MV-4-11 (cell line): ENCODE measurements around the gene KRTAP23-1.
A peak's percentile ranks its signal among the peaks of the same experiment; 100 is the strongest.

Source experiments
- DNase-seq: peaks from one replicate; lab custom pipeline; 2025; lab: John Stamatoyannopoulos, UW

Gene KRTAP23-1, protein sequence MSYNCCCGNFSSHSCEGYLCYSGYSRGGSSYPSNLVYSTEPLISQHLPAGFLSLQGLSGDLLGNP

DNA sequence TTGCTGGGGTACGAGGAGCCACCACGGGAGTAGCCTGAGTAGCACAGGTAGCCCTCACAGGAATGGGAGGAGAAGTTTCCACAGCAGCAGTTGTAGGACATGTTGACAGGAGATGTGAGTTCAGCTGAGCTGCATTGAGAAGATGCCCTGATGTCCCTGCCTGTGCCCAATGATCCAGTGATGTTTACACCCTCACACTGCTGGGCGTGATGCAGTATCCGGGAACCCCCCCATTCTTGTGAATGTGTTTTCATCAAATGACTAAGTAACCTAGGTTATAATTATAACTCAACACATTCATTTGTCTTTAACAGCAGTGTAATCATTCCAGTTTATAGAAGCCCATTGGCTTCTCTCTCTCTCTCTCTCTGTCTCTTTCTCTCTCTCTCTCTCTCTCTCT is at the start of gene KRTAP23-1:
Gene KRTAP23-1 (minus strand): TSS at position 101 of the 400 bp plus-strand sequence. CDS start 0 bp downstream, at position 101.
- no peak for DNase-seq

DNA sequence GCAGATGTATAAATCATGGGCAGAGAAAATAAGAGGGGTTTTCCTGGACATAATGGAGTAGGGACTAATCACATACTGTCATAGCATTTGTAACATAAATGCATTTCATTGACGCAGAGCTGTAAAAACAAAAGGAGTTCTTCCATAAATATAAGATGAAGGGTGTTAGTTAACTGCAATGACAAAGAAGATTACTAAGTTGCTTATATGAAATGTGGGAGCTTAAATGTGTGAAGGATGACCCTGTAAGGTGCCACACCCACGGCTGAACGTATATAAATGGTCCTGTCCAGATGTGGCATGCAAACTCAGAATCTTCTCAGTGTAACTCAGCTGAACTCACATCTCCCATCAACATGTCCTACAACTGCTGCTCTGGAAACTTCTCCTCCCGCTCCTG is 47.3 kb upstream of the KRTAP23-1 start, which contains the start of gene KRTAP13-1:
Gene KRTAP13-1 (plus strand): TSS at position 301 of the 400 bp plus-strand sequence. CDS start 56 bp downstream, at position 357.
- DNase-seq = no peak

DNA sequence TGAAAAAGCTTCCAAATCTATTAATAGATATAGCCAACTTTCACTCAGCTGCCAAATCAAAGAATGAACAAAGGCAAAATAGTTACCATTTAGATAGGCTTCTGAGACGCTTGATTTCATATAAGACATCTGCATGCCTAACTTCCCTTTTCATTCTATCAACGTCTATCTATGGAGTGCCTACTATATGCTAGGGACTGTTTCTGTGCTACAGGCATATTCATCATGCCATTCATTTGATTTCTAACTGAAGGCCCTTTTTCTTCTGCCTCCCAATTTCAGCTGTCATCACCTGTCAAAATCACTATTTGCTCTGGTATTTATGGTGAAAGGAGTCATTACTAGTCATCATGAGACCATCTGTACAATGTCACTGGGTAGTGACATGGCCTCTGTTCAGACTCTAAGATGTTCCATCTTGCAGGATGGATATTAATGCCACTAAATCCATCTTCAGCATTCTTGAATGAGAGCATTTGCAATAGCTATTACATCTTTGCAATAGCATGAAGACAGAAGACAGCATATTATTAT is 43.2 kb upstream of the KRTAP23-1 start:
- no peak for DNase-seq

DNA sequence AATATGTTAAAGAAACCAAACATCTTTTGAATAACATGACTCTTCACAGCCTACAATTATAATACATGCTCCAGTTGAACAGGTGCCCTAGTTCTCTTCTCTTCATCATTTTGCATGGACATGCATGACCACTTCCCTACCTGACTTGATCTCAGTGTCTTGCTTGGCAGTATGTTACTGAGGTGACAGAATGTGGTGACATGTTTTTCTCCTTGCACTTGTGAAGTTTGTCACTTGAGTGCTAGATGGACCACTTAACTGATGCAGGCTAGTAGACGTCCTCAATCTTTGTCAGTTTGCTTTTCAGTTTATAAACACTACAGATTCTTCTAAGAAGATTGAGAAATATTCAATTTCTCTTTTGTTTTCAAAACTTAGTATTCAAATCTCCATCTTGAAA is 33.8 kb upstream of the KRTAP23-1 start:
- DNase-seq = no peak

DNA sequence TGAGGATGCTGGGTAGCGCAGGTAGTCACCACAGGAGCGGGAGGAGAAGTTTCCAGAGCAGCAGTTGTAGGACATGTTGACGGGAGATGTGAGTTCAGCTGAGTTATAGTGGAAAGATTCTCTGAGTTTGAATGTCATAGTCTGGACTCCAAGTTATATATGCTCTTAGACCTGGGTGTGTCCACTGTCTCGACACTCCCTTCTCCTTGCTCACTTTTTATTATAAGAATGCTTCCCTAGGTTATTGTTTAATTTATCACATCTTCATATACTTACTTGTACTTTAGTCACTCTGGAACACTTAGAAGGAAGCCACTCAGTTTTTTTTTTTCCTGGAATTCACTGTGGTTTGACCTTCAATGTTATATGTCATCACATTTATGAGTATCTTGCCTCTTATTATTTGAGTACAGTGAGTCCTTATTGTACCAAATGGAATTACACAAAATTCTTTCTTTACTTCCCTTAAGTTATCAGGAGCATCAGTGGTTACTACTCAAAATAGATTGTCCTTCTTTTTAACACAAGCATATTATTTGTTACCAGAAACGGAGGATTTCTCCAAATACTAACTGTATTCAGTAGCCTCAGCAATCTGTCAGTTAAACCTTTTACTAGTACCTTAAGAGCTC is 23.8 kb upstream of the KRTAP23-1 start, which contains the start of gene KRTAP13-2:
Gene KRTAP13-2 (minus strand): TSS at position 133 of the 632 bp plus-strand sequence. CDS start 58 bp downstream, at position 75.
- no peak for DNase-seq

DNA sequence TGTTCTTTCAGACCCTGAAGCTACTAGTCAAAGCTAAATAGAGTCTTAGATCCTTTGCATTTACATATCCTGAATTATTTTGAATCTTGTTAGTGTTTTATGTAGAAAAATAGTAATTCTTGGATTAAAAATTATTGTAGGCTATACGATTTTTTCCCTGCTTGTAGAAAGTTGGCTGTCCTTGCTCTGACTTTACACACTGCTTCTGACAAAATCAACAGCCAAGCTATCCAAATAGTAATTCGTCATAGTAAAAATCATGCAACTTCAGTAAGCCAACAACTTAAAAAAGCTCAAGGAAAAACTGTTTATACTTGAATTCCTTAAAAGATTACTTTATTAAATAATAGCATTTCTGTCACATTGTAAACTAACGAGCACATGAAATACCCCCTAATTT is 7.5 kb upstream of the KRTAP23-1 start:
- DNase-seq = no peak

DNA sequence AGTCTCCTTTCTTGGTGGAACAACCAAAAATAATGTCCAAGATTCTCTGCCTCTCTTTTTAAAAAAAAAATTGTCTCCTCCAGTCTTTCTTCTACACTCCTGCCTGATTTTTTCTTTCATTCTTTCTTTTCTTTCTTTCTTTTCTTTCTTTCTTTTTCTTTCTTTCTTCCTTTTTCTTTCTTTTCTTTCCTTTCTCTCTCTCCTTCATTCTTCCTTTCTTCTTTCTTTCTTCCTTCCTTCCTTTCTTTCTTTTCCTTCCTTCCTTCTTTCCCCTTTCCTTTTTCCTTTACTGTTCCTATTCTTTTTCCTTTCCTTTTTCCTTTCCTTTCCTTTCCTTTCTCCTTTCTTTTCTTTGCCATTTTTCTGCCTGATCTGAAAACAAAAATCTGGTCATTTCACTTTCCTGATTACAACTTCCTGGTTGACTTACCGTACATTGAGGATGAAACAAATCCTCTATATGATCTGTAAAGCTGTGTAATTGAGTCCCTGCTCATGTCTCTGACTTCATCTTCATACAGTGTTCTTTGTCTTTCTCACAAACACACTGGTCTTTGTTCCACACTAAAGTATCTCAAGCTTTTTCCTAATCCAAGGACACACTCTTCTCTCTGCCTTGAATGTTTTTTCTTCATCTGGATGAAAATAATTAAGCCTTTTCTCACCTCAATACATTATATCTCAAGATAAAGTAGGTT is 6.1 kb upstream of the KRTAP23-1 start:
- DNase-seq = no peak

DNA sequence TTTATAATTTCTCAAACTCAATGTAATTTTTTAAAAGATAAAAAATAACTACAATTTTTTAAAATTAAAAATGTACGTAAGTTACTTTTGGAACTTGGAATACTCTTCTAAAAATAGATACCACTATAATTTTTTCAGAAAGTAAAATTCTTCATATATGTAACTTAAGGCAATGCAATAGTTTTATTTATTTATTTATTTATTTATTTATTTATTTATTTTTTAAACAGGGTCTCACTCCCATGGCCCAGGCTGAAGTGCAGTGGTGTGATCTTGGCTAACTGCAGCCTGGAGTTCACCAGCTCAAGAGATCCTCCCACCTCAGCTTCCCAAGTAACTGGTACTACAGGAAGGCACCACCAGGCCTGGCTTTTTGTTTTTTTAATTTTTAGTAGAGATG is 3.1 kb upstream of the KRTAP23-1 start:
- no peak for DNase-seq

DNA sequence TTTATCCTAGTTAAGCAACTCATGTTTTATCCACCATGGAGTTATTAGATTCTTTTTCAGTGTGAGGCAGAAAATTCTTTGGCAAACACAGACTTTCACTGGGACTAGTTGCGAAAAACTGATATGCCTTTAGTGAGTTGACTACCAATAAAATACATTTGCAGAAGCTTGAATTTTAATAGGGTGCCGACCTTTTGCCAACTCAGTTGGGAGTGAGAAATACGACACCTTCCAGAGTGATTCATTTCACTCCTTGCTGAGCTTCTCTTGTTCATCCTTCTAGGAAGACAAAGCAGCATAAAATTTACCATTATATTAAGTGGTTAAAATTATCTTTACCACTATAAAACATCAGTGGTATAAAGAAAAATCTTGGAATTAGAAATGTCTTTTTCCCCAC is 1.2 kb upstream of the KRTAP23-1 start:
- no peak for DNase-seq

DNA sequence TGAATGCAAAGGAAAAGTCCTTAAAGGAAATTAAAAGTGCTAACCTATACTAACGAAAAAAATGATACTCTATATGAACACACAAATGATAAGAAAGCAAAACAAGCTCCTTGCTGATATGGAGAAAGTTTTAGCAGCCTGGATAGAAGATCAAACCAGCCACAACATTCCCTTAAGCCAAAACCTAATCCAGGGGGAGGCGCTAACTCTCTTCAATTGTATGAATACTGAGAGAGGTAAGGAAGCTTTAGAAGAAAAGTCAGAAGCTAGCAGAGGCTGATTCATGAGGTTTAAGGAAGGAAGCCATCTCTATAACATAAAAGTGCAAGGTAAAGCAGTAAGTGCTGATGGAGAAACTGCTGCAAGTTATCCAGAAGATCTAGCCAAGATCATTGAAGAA is 3.4 kb downstream of the KRTAP23-1 start:
- no peak for DNase-seq

DNA sequence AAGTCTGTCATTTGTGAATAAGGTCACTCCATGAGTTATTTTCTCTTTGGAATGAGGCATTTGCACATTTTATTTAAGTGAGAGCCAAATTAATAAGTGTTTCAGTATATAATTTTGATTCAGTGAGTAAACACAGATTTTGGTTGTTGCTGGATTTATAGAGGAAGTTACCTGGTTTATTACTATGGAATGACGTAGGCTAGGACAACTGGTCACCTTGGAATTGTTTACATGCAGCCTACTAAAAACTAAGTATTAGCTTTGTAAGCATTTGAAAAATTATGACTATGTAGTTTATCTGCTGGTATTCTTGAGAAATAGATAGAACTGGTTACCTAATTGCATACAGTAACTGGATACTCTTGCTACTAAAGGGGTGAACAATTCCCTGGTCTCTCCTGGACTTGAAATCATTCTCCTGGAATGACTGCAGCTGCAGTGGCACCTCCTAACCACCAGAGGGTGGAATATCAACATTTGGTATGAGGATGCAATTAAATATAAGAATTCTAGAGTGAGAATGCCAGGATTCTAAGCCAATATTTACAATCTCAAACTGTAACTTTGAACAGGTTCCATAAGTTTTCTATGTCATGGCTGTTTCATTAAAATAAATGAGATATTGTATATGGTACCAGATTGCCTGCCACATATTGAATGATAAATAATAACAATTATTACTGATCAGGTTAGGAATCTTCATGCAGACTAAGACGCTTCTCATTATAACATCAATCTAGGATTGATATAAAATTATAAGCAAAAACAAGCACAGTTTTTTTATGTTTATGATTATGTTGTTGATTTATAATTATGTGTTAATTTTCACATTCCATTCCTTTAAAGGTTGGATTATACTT is 7.5 kb downstream of the KRTAP23-1 start:
- DNase-seq = peak; percentile 3

DNA sequence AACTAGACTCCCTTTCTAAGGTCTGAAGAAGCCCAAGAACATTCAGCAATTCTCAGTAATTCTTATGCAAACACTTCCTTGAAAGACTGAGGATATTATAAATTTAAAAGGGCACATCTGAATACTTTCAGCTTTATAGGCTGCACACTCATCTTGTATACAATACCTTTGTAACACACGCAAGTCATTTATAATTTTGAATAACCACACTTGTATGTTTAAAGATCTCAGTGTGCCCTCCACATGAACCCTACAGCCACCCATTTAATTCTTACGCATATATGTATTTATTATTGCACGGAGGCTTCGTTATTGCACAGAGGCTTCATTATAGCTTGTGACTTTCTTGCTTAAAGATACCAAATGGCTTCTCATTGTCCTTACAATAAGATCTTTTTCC is 9.7 kb downstream of the KRTAP23-1 start:
- no peak for DNase-seq

DNA sequence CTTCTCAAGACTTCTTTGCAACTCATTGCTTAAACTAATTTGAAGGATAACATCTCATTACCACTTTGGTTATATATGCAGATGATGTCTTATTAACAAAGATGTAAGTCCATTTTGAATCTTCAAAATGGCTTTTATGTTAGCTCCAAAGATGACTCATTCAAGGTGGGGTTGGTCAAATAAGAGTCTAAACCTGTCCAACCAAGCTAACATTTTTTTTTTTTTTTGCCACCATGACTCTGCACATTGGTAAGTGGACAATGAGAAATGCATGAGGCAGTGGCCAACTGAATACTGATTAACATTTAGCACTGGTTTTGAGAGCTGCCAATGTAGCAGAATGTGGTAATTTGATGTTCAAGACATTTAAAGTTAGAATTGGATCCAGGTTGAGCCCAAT is 10.6 kb downstream of the KRTAP23-1 start:
- no peak for DNase-seq

DNA sequence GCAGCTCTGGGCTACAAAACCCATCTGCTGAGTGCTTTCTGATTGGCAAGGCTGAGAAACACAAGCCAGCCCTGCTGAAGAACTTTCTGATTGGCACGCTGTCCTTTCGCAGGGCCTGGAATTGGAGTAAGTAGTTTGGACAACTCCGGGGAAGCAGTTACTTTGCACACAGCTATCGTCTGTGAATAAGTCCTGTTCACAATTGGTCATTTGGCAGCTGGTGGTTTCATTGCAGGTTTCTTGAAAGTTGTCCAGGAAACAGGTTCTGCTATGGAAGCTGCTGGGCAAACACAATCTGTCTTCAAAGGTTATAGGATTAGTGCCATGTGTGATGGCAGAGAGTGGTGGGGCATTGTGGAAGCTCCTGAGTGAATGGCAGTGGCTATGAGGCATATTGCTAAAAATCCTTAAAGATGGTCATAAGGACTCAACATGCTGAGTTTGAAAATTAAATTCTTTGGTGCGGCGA is 11.1 kb downstream of the KRTAP23-1 start, which contains the start of gene KRTAP27-1:
Gene KRTAP27-1 (minus strand): TSS at position 419 of the 469 bp plus-strand sequence. CDS start 26 bp downstream, at position 393.
- no peak for DNase-seq

DNA sequence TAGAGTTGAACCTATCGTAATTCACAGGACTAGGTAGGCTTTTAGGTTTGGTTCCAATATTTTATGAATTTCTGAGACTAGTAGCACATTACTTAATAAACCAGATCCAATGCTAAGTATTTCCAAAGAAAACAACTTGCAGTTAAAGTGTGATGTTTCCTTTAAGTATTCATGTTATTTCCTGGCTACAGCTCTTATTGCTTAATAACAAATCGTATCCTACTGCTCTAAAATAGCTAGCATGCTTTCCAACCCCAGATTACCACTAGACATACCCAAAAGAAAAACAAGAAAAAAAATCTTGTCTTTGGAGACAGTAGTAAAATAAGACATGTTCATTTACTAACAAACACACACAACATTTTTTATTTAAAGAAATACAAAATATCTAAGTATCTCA is 11.8 kb downstream of the KRTAP23-1 start:
- no peak for DNase-seq

DNA sequence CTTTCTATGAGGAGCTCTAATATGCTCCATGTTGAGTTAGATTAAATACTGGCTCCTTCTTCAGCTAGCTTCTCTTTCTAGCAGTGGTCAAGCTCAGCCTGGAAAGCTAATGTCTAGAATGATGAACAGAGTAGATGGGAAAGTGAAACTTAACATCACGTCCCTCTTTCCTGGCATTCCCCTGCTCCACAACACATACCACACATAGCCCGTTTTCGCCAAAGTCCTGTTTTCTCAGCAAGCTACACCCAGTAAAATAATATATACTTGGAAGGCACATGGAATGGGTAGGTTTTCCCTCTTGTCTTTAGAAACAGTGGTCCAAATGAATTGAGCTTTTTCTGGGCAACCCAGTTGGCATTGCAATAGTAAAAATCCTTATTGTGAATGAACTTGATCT is 14.7 kb downstream of the KRTAP23-1 start:
- no peak for DNase-seq

DNA sequence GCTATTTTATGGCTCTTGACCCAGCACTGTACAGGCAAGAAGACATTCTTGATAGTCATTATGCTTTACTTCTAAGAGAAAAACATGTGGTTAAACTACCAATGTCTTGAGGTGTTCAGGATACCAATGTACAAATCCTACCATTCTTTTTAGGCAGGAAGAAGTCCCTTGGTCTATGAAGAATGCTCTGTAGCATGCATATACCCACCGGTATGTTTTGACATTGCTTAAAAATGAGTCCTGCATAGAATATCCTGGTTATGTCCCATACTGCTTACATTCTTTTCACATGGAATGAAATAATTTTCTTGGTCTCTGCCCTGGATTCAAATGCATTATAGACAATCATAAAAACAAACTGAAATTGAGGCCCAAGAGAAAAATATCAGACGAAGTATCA is 15.7 kb downstream of the KRTAP23-1 start:
- DNase-seq = no peak

DNA sequence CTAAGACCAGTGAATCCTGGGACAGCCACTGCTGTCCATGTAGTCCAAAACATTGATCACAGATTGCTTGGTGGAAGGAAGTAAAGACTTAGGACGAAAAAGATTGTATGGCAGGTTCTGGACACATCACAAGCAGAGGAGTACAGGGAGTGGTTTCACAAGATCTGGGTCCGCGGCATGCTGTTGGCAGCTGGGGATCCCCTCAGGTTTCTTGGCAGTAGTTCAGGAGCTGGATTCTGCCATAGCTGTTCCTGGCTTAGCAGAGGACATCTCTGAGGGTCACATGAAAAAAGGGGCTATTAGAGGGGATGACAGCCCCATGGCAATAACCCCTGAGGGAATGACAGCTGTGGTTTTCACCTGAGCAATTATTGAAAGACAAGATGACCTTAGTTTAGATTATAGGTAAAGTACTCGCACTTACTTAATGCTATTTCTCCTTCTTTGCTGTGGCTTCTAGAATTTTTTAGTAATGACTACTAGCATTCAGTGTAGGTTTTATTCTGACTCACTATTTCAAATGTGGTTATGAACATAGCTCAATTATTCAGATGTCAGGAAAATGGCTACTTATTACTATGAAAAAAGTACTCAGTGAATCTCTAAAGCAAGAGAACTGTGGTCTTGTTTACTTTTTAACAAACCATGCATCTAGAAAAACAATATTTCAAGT is 19.1 kb downstream of the KRTAP23-1 start:
- DNase-seq = no peak

DNA sequence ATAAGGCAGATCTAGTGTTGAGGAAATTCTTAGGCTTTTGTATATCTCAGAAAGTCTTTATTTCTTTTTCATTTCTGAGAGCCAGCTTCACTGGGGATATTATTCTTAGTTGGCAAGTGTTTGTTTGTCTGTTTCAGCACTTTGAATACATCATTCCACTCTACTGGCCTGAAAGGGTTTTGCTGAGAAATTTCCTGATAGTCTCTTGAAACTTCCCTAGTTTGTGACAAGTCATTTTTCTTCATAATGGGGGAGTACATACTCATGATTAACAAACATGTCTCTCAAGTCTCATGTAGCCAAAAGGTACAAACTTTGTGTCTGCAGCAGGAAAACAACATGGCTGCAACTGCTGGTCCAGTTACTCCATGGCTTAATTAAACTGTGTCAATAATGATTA is 22.0 kb downstream of the KRTAP23-1 start:
- DNase-seq = no peak

DNA sequence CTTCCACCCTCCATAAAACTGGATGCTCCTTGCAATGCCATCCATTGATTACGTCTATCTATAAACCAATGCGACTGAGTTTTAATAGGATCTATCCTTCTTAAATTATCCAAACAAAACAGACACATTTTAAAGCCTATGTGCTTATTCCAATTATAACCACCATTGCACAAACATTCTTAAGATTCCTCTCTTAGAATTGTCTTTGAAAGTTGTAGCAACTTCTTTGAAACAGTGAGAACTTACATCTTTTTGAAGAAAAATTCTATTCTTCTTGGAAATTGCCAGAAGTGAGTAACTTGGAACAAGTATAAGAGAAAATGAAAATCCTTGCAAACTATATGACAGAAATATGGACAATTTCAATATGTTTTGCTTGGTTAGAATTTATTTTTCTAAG is 28.2 kb downstream of the KRTAP23-1 start, which contains the start of gene KRTAP26-1:
Gene KRTAP26-1 (minus strand): TSS at position 101 of the 400 bp plus-strand sequence. CDS start 280 bp downstream, outside the sequence.
- DNase-seq = no peak

DNA sequence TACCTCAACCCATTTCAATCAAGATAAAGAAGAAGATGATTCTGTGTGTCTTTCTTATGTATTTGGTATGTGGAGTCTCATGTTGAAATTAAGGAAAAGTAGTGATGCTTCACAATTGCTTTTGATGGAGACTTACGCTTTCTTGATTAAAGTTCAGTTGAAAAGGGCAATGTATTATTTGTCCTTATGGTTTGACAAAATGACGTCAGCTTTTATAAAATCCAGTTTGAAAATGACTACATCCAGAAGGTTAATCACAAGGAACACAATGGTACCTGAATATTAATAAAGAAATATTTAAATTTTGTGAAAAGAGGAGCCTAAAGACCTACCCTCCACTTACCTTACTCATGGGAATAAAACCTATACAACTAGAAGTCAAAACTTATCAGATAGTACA is 32.7 kb downstream of the KRTAP23-1 start:
- no peak for DNase-seq
